Fibroblast of villous mesenchyme (primary cell): Measurements from ENCODE around the gene LUC7L3. TPM values are rescaled to one million over a fixed set of nuclear protein-coding genes. Genes with fewer than 3 reads are reported as not detected.
"Not testable (repeated sequence)": the region's sequence is repeated elsewhere in the genome, so short reads cannot be mapped to it uniquely, and the experiment has no call there.

Experiments used
- DNase-seq: peaks from one replicate; pipeline ENCODE4 v3.0.0-alpha.2; 2010; ENCODE audit warnings: low read depth
- H3K4me3 ChIP-seq: 2 replicates; pipeline ENCODE4 v1.5.1; 2011; ENCODE audit warnings: low read depth, mild to moderate bottlenecking, low read length
- CTCF ChIP-seq: IDR thresholded peaks from 2 replicates; pipeline ENCODE4 v1.5.1; 2012; ENCODE audit warnings: low read depth, mild to moderate bottlenecking, low read length; ENCODE audit not compliant: insufficient read depth
- total RNA-seq: library from RNA; depleted of rRNA; stranded (reverse); fragments of >200 nt; gene quantifications from 2 replicates; pipeline ENCODE4 v1.2.3, GENCODE V29; 2012

LUC7L3 gene
- total RNA-seq, 1 donor = 31.5 TPM

GRCh38 chr17:50677851-50678375 lies 41.5 kb upstream of the LUC7L3 start:
- no peak overlapping the region for H3K4me3 ChIP-seq
- no peak for TF ChIP-seq CTCF
- no peak for DNase-seq

GRCh38 chr17:50679008-50679544 lies 40.3 kb upstream of the LUC7L3 start:
- no peak for DNase-seq
- H3K4me3 ChIP-seq = no peak overlapping the region
- no peak for TF ChIP-seq CTCF

- no peak for DNase-seq
- no peak for TF ChIP-seq CTCF
- no peak overlapping the region for H3K4me3 ChIP-seq
Measured at GRCh38 chr17:50680126-50680525, 39.3 kb upstream of the LUC7L3 start.

- DNase-seq = not testable (repeated sequence)
Measured at GRCh38 chr17:50680543-50681262, 38.7 kb upstream of the LUC7L3 start.

GRCh38 chr17:50681263-50682200 lies 37.9 kb upstream of the LUC7L3 start:
- H3K4me3 ChIP-seq = no peak overlapping the region
- TF ChIP-seq CTCF = peak; percentile 79
- DNase-seq = peak; percentile 83

More at GRCh38 chr17:50680543-50681262, 38.7 kb upstream of the LUC7L3 start:
- not testable (repeated sequence) for H3K4me3 ChIP-seq

- no peak for TF ChIP-seq CTCF
- DNase-seq = no peak
- H3K4me3 ChIP-seq = no peak overlapping the region
Measured at GRCh38 chr17:50682441-50682840, 37.0 kb upstream of the LUC7L3 start.

GRCh38 chr17:50682938-50683337 lies 36.5 kb upstream of the LUC7L3 start:
- DNase-seq = no peak
- TF ChIP-seq CTCF = no peak
- H3K4me3 ChIP-seq = no peak overlapping the region
